Right renal cortex interstitium (tissue), 3 donors: ENCODE results near the gene RTN4. TPM values are rescaled to one million over a fixed set of nuclear protein-coding genes. Genes with fewer than 3 reads are reported as not detected.

Source experiments
- DNase-seq, 3 donors: peaks; one replicate each; pipeline ENCODE4 v3.0.0-alpha.2; 2013; ENCODE audit warnings: low read depth in 3 of 3, low spot score in 2 of 3
- polyA plus RNA-seq, 3 donors: library from polyadenylated mRNA; unstranded; fragments of 120-200 nt; gene quantifications; one replicate each; pipeline ENCODE4 v1.2.1, GENCODE V29; 2013; ENCODE audit not compliant: insufficient read length in 3 of 3

RTN4 gene
- polyA plus RNA-seq, 3 donors = 374 to 404 (median 374) TPM

DNA sequence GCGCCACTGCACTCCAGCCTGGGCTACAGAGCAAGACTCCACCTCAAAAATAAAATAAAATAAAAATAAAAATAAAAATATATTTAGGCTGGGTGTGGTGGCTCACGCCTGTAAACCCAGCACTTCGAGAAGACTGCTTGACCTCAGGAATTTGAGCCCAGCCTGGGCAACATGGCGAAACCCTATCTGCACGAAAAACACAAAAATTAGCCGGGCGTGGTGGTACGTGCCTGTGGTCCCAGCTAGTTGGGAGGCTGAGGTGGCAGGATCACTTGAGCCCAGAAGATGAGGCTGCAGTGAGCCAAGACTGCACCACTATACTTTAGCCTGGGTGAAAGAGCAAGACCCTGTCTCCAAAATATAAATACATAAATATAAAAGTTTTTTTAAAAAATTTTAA, 6.4 kb downstream of the RTN4 start:
- DNase-seq = no peak

DNA sequence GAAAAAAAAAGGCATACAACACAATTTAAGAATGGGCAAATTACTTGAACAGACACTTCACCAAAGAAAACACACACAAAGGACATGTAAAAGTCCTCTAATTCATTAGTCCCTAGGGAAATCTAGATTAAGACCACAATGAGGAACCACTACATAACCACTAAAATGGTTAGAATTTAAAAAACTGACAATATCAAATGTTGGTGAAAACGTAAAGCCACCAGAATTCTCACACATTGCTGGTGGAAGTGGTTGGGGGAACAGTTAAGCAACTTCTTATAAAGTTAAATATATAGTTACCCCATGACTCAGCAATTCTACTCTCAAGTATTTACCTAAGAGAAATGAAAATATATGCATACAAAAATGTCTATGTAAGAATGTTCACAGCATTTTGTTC, 11.8 kb downstream of the RTN4 start:
- no peak for DNase-seq

DNA sequence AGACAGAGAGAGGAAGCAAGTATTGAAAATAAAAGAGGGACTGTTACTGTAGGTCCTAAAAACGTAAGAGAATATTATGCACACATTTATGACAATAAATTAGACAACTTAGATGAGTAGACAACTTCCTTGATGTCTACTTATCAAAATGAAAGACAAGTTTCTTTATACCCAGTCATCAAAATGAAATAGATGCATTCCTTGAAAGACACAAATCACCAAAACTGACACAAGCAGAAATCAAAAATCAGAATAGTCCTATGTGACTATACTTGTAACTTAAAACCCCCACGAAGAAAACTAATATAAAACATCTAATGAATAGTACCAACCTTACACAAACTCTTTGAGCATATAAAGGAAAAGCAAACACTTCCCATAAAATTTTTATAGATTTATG, 14.5 kb downstream of the RTN4 start:
- DNase-seq = no peak

DNA sequence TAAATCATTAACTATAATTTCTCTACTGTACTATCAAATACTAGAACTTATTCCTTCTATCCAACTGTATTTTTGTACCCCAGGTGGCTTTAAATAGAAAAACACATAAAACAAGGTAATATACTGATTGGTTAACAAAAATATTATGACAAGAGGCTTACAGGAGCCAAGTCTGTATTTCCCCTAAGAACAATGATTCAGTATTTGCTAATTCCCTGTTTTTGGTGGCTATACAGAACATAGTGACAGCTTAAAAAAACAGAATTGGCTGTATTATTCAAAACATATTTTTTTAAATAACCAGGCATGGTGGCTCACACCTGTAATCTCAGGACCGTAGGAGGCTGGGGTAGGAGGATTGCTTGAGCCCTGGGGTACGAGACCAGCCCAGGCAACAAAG, 16.3 kb downstream of the RTN4 start:
- DNase-seq = no peak

DNA sequence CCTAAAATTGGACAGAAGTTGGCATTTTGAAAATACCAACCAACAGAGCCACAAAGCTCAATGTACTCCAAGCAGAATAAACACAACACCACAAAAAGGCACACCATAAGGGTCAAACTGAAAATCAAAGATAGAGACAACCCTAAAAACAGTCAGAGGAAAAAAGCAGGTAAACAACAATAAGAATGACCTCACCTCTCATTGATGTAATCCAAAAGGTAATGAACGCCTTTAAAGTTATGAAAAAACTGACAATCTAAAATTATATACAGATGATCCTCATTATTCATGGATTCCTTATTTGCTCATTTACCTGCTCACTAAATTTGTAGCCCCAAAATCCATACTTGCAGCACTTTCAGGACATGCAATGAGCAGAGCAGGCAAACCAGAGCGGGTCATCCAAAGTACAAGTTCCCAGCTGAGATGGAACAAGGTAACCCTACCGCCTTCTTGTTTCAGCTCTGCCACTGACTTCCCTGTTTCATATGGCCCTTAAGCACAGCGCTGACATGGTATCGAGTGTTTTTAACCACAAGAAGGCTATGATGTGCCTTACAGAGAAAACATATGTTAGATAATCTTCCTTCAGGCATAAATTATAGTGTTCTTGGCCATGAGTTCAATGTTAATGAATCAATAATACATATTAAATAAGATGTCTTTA, 17.0 kb downstream of the RTN4 start:
- no peak for DNase-seq

DNA sequence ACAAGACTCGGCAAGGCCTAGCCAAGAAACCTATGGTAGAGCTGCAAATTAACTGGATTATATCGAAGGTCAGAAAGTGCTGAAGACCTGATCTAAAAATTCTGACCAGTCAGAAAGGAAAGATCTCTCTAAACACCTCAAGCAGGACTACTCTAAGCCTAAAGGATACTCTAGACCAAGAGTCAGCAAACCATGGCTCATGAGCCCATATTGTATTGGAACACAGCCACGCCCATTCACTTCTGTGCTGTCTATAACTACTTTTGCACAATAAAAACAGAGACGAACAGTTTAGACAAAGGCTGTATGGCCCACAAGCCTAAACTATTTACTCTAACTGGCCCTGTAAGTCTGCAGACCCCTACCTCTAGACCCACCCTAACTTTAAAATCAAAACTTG, 18.7 kb downstream of the RTN4 start:
- DNase-seq = no peak

DNA sequence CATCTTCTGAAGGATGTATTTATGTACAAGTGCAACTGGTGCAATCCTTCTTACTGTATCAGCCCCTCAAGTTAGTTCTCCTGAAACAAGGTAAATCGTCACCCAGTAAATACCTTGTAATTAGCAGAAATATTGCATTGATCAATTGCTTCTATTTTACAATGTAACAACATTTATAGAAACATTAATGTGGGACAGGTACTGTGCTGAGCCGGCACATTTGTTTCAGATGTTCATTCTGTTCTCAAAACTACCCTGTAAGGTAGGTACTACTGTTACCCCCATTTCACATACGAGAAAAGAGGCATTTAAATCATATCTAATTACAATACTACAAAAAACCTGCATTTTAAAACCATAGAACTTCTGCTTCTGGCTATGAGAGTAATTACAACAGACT, 19.5 kb downstream of the RTN4 start:
- DNase-seq = no peak

DNA sequence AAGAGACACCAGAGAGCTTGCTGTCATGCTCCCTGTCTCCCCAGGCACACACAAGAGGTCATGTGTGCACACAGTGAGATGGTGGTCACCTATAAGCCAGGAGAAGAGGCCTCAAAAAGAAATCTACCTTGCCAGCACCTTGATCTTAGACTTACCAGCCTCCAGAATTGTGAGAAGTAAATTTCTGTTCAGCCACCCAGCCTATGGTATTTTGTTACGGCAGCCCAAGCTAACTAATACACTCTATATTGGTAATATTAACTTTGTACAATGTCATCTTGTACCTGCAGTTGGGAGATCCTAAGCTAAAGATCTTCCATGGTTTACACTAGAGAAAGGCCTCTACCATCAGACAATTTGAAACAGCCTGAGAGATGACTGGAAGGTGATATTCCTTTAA, 21.2 kb downstream of the RTN4 start:
- DNase-seq = no peak

DNA sequence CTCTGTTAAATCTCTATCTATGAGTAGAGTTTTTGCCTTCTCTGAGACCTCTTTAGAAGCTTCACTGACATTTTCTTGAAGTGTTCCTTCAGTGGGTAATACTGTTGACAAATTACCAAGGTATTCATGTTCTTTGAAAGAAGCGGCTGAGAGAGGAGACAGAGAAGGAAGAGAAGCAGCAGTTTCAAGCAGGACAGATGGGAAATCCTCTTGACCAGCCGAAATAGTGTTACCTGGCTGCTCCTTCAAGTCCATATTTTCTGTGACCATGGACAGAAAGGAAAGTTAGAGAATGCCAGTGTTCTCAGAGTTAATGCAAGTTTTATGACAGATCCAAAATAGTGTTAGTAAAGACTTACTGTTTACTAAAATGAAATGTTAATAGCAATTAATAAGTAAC, 23.0 kb downstream of the RTN4 start:
- DNase-seq = no peak

DNA sequence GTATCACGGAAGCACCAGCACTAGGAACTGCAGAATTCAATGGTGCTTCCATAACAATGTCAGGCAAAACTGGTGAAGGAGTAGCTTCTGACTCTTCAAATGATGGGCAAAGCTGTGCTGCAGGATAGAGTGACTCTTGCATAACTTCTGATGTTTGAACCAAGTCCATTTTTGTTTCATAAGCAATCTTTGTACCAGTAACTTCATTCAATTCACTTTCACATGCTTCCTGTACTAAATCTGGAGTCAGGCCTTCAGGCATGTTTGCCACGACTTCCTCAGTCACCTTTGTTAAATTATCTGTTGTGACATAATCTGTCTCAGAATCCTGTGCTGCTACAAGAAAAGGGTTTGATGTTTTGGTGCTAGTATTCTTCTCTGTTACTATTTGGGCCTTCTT, 24.0 kb downstream of the RTN4 start:
- DNase-seq = no peak

DNA sequence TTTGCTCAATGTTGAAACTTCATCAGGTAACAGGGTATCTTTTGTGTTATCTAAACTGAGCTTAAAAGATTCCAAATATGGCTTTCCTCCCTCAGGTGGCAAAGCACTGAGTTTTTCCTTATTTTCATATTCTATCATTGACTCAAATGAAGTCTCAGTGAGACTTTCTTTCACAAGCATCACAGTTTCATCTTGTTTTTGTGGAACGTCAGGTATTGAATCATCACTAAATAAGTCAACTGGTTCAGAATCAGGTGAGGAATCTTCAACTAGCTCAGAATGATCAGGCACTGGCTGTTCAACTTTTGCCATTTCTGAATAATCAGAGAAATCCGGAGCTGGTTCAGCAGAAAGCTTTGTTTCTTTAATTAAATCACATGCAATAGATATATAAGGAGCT, 24.6 kb downstream of the RTN4 start:
- DNase-seq = no peak

DNA sequence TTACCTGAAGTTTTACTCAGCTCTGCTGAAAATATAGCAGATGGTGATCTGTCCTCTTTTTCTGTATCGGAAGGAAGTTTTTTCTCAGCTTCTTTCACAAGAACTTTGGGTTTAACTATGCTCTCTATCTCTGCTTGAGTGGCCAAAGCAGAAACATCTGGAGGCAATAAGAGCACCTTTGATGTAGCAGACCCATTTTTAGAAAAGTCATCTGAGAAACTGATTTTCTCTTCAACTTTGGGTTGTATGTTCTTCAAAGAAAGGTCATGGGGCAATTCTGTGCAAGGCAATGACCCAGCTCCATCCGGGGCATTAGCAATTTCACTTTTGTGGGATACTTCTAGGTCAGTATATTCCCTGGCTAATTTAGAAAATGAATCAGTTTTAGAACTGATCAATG, 25.2 kb downstream of the RTN4 start:
- DNase-seq = no peak

DNA sequence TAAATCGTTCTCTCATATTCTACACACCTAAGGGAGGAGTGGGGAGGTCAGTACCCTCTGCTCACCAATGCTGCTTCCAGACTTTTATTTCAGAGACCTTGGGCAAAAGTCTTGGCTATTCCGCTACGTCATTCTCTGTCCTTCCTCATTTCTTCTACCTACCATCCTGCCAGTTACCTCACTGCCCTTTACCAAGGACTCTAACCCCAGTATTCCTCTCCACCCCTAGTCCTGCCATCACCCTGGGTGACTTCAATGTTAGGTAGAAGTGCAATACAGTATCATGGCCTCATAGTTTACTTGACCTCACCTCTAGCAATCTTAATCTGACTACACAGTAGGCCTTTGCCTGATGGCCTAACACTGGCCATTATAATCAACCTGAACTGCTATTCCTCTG, 27.8 kb downstream of the RTN4 start:
- DNase-seq = no peak

DNA sequence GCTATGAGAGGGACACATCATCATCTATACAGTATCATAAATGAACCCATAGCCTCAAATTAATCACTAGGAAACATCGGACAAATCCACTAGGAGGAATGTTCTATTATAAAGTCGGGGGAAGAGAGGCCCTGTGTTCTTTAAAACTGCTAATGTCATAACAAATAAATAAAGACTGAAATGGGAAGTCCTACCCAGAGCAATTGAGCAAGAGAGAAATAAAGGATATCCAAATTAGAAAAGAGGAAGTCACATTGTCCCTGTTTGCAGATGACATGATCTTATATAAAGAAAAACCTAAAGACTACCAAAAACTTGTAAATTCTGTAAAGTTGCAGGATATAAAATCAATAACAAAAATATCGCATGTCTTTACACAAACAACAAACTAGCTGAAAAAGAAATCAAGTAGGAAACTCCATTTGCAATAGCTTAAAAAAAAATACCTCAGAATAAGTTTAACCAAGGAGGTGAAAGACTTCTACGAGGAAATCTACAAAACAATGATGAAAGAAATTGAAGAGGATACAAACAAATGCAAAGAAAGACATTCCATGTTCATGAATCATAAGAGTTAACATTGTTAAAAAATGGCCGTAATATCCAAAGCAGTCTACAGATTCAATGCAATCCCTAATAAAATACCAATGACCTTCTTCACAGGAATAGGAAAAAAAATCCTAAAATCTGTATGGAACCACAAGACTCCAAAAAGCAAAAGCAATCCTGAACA, 30.6 kb downstream of the RTN4 start:
- no peak for DNase-seq

DNA sequence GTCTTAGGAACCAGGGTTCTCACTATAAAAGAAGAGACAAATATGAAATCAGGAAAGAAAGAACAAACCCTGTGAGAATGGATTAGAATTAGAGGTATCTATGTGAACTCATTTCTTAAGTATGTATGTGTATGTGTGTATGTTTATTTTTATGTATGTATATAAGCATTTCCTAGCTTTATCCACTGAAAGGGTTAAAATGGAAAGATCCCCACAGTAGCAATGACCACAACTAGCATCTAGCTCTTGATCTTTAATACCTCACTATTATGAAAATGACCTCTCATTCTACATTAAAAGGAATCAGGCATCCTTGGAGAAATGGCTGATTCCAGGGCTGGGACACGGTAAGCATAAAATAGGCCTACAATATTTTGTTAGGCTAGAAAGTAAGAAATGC, 31.6 kb downstream of the RTN4 start:
- DNase-seq = no peak

DNA sequence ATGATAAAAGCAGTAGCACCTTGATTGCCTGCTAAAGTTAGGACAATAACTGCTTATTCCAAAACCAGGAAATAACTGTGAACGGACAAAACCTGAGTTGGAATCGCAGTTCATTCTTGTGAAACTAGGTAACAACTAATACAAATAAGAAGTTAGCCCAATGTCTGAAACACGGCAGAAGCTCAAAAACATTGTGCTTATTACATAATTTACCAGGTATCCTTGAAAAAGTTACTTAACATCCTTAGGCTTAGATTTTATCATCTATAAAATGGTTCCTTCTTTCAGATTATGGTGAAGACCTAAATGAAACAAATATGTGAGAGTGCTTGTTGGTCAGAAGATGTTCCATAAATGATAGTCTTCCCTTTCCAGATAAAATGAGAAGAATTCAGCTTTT, 32.4 kb downstream of the RTN4 start:
- DNase-seq = no peak

DNA sequence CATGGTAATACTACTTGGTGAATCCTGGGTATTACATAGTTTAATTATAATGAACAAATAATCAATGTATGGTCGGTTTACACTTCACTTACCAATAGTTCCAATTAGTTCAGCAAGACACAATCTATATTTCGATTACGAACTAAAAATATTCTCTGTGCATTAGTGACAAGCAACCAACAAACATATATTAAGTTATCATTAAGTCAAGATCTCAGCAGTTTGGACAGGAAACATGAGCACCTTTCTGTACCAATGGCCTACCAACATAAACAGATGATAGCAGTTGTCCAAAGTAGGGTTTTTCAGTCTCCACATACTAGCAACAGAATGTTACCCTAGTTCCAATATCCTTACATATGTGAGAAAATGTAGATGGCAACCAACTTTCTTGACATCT, 32.8 kb downstream of the RTN4 start:
- DNase-seq = no peak

DNA sequence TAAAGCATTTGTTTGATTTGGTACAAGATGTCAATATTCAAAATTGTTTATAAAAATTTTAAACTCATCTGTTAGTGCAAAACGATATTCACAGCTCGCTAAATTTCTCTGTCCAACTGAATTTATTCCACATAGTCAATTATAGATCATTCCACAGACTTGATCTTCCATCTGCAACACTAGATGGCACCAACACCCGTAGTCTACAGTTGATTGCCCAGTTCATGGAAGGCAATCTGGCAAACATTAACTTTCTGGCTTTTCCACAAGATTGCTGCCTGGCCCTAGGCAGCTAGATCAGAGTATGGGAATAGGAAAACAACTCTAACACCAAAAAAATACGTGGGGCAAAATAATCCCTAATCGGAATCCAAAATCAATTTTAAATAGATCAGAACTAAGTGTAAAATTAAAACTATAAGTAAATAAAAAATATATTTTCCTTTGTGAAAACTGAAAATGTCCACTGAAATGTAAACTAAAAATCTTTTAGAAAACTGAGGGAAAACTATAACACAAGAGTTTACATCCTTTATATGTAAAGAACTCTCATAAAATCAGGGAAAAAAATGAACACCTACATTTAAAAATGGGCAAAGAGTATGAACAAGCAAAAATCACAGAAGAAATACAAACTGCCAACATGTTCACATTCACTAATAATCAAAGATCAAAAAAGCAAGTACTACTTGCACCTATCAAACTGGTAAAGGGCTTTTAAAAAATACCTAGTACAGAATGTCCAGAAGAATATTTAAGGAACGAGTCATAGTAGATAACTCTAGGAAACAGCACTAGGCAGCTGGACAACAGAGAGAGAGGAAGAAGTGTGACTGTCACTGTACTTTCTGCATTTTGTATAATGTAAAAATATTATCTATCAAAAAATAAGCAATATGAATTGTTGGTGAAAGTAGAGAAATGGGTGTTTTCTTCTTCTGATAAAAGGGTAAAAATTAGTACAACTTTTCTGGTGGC, 35.0 kb downstream of the RTN4 start:
- DNase-seq = peak in 2 of 3 donors; percentile 47 to 54

DNA sequence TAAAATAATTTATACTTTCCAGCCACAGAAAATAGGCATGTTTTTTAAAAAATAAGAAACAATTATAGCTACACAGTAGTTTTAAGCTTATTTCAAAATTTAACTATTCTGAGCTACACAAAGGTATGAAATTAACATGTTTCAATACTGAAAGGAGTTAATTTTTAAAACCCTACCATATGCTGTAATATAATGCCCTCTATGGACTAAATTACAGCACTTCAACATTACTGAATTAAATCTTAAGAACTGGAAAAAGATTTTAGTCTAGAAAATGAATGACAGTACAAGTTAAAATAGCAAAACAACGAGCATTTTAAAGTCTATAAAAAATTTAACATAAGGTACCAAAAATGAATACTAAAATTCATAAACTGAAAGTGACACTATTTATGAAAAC, 36.3 kb downstream of the RTN4 start:
- no peak for DNase-seq

DNA sequence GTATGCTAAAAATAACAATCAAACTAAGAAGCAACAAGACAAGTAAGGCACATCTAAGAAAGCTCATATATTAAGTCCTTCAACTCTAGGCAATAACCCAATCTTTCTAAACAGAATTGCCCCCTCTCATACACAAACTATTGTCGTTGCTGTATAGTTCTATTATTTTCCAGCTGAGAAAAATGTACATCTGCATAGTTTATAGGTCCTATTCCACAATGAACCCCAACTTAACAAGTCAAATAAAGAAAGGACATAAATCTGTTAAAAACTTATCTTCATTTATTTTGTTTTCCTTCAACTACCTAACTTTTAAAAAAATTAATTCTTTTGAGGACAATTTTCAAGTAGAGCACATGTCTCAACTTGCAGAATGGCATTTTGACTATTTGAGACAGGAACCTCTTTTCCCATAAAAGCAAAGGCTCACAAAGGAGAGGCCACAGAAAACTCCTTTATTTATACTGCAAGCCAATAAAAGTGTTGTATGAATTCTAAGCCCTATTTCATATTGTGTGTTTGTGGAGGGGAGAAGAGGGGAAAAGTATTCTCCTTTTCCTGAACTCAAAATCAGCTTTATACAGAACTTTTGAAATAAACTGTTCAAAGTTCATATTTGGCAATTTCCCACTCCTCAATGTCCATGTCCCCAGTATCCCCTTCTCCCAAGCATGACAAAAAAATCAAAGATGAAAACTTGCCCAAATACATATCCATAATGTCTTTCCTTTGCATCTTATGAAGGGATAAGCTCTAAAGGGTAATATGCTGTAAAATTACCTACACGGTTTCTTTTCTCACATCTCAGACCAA, 37.4 kb downstream of the RTN4 start:
- DNase-seq = no peak
